Glutamatergic neuron (in vitro differentiated cells): ENCODE data around the gene MYL5. TPM values are rescaled to one million over a fixed set of nuclear protein-coding genes. Genes with fewer than 3 reads are reported as not detected.

Source experiments
- DNase-seq: peaks from one replicate; pipeline ENCODE4 v3.0.0; 2022
- H3K27ac Mint-ChIP-seq: one replicate; pipeline ENCODE4 v1.8.0; 2020; ENCODE audit warnings: mild to moderate bottlenecking, mixed read lengths, inconsistent platforms; ENCODE audit not compliant: unreplicated experiment
- H3K27me3 Mint-ChIP-seq: one replicate; pipeline ENCODE4 v1.8.0; 2020; ENCODE audit warnings: mild to moderate bottlenecking, moderate library complexity, mixed read lengths, inconsistent platforms; ENCODE audit not compliant: unreplicated experiment
- H3K36me3 Mint-ChIP-seq: one replicate; pipeline ENCODE4 v1.8.0; 2020; ENCODE audit warnings: mild to moderate bottlenecking, mixed read lengths, inconsistent platforms; ENCODE audit not compliant: unreplicated experiment
- H3K4me1 Mint-ChIP-seq: one replicate; pipeline ENCODE4 v1.8.0; 2020; ENCODE audit warnings: mild to moderate bottlenecking, low read depth, mixed read lengths, inconsistent platforms; ENCODE audit not compliant: unreplicated experiment
- H3K4me3 Mint-ChIP-seq: one replicate; pipeline ENCODE4 v1.8.0; 2020; ENCODE audit warnings: mild to moderate bottlenecking, mixed read lengths, inconsistent platforms; ENCODE audit not compliant: unreplicated experiment
- H3K9me3 Mint-ChIP-seq: one replicate; pipeline ENCODE4 v1.8.0; 2020; ENCODE audit warnings: mild to moderate bottlenecking, moderate library complexity, mixed read lengths, inconsistent platforms; ENCODE audit not compliant: unreplicated experiment
- total RNA-seq: library from RNA; stranded (reverse); fragmentation: NEBNext Ultra II Directional; extraction: Animal tissue kit (Norgen Biotek cat#: 25700); gene quantifications from one replicate; pipeline ENCODE4 v1.2.1, GENCODE V29; 2021; ENCODE audit not compliant: unreplicated experiment
- TF ChIP-seq, protein P1 (sequence below): fragments of 200-600 bp; sonication (generic); IDR thresholded peaks from one replicate; pipeline ENCODE4 v1.5.0; 2021; ENCODE audit not compliant: partially characterized antibody, unreplicated experiment

The MYL5 gene
- total RNA-seq, 1 donor from 2014 or later: 13.6 TPM

DNA sequence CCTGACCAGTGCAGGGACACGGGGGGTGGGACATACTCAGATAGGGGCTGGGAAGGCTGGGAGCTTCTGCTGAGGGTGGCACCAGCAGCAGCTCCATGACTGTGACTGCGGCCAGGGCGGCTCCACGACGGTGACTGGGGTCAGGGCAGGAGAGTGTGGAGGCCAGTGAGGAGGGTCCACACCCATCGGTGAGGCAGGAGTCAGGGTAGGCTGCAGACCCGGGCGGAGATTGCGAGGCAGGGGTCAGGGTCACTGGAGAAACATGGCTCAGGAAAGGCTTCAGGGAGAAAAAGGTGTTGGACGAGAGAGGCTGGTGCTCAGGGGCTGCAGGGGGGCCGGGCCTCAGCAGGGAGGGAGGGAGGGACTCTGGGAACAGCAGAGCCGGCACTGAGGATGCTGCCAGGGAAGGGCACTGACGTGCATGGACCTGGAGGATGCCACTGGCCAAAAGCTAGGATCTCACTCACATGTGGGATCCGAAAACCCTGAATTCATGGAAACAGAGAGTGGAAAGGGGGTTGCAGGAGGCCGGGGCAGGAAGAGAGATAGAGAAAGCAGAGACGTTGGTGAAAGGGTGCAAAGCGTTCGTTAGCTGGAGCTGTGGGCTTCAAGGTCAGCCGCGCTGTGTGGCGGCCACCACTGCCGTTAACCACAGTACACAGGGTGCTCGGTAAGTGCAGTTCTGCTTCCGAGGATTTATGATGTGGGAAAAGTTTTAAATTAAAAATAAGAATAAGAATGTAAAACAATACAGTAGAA is 22.3 kb upstream of the MYL5 start:
- H3K27ac Mint-ChIP-seq: no peak overlapping the region
- no peaks in the 10 kb centered on the region for H3K4me1 Mint-ChIP-seq
- H3K4me3 Mint-ChIP-seq: no peak overlapping the region

DNA sequence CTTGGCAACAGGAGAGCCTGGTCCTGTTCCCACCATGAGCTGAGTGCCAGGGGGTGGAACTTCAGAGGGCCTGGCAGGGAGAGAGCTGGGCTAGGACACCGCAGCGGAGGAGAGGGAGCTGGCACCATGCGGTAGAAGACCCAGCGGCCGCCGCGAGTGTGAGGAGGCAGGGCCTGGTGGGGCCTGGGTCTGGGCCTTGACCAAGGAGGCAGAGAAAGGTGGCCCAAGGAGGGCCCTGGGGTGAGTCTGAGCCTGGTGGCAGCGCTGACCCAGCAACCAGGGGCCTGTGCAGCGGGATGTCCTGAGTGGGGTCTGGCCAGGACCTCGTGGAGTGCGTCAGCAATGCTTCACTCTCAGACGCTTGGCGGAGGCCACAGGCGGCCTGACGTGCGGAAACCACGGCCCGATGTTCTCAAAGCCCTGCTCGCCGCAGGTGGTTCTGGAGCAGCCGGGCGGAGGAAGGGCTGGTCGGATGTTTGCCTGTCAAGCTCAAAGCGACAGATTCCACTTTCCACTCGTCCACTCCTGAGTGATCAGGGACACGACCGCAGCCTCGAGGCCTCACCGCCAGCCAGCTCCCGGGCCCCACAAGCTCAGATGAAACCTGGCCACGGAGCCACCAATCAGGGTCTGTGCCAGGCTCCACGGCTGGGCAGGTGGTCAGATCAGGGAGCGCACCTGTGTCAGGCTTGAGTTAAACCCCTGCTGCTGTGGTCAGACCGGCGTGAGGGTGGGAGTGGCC is 21.1 kb upstream of the MYL5 start:
- Mint-ChIP-seq H3K4me3 (no peak overlapping the region), H3K36me3 (no peaks in the 10 kb centered on the region), H3K4me1 (no peaks in the 10 kb centered on the region), H3K9me3 (peaks cover 6% of the 10 kb centered on the region), H3K27me3 (peaks cover 11% of the 10 kb centered on the region), H3K27ac (no peak overlapping the region)
- TF ChIP-seq, protein P1, sequence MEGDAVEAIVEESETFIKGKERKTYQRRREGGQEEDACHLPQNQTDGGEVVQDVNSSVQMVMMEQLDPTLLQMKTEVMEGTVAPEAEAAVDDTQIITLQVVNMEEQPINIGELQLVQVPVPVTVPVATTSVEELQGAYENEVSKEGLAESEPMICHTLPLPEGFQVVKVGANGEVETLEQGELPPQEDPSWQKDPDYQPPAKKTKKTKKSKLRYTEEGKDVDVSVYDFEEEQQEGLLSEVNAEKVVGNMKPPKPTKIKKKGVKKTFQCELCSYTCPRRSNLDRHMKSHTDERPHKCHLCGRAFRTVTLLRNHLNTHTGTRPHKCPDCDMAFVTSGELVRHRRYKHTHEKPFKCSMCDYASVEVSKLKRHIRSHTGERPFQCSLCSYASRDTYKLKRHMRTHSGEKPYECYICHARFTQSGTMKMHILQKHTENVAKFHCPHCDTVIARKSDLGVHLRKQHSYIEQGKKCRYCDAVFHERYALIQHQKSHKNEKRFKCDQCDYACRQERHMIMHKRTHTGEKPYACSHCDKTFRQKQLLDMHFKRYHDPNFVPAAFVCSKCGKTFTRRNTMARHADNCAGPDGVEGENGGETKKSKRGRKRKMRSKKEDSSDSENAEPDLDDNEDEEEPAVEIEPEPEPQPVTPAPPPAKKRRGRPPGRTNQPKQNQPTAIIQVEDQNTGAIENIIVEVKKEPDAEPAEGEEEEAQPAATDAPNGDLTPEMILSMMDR: no peak
- no peak for DNase-seq

More for the DNA sequence above, 22.3 kb upstream of the MYL5 start:
- peaks cover 11% of the 10 kb centered on the region for H3K27me3 Mint-ChIP-seq
- no peak for DNase-seq
- no peaks in the 10 kb centered on the region for H3K36me3 Mint-ChIP-seq
- TF ChIP-seq, protein P1: no peak
- H3K9me3 Mint-ChIP-seq: peaks cover 6% of the 10 kb centered on the region

DNA sequence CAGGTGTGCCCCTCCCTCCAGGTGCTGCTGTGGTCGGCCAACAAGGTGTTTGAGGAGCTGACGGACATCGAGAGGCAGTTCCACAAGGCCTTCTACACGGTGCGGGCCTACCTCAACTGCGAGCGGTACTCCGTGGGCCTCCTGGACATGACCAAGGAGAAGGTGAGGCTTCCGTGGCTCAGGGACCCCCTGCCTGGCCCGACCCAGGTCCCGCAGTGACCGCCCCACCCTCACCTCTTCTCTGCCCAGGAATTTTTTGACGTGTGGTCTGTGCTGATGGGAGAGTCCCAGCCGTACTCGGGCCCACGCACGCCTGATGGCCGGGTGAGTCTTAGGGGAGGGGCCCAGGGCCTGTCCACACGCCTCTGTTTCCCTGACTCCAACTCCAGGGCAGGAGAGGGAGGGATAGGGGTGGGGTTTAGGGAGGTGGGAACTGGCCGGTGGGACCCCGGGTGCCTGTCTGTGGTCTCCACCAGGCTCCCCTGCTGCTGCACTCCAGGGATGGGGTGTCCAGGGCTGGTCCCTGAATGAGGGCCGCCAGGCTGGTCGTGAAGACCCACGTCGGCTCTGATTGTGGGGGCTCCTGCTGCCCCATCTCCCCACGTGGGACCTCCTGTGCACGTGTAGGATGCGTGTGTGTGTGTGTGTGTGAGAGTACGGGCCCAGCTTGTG is 20.4 kb upstream of the MYL5 start:
- Mint-ChIP-seq H3K36me3 (no peaks in the 10 kb centered on the region), H3K4me3 (no peak overlapping the region), H3K27ac (no peak overlapping the region), H3K4me1 (no peaks in the 10 kb centered on the region), H3K9me3 (peaks cover 6% of the 10 kb centered on the region), H3K27me3 (peaks cover 11% of the 10 kb centered on the region)
- TF ChIP-seq, protein P1: no peak
- DNase-seq: no peak

DNA sequence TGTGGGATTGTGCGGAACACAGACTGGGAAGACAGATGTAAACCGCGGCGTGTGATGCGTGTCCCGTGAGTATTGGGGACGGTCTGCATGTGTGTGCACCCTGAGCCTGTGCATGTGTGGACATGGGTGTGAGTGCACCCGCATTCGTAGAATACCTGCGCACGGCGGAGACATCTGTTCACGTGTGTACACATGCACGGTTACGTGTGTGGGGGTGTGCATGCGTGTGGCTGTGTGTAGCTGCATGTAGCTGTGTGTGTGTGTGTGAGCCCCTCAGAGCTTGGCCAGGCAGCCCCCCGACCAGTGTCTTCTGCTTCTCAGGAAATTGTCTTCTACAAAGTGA is 19.9 kb upstream of the MYL5 start:
- DNase-seq: no peak
- H3K27me3 Mint-ChIP-seq: peaks cover 14% of the 10 kb centered on the region
- no peaks in the 10 kb centered on the region for H3K4me1 Mint-ChIP-seq
- H3K36me3 Mint-ChIP-seq: no peaks in the 10 kb centered on the region
- no peak overlapping the region for H3K27ac Mint-ChIP-seq
- H3K9me3 Mint-ChIP-seq: peaks cover 6% of the 10 kb centered on the region
- H3K4me3 Mint-ChIP-seq: no peak overlapping the region
- TF ChIP-seq, protein P1: no peak
